SK-N-SH treated with all-trans-retinoic acid at 6 μM for 48 hours (cell line): ENCODE measurements around the gene CYP1A2.
"Not testable (repeated sequence)": the region's sequence is repeated elsewhere in the genome, so short reads cannot be mapped to it uniquely, and the experiment has no call there.

Experiments used
- ARNTL ChIP-seq: fragments of 450-650 bp; formaldehyde crosslinking; IDR thresholded peaks from 2 replicates; pipeline ENCODE4 v1.5.0; 2020; ENCODE audit warnings: low read depth, mild to moderate bottlenecking, moderate library complexity, borderline replicate concordance
- RARB ChIP-seq: fragments of 250-450 bp; sonication (Bioruptor Pico); IDR thresholded peaks from 2 replicates; pipeline ENCODE4 v1.8.0; 2021; ENCODE audit warnings: mild to moderate bottlenecking, moderate library complexity
- SNAI2 ChIP-seq: fragments of 250-450 bp; sonication (Bioruptor Pico); IDR thresholded peaks from 2 replicates; pipeline ENCODE4 v1.5.0; 2020; ENCODE audit warnings: mild to moderate bottlenecking, moderate library complexity
- TOX ChIP-seq: fragments of 250-450 bp; sonication (Bioruptor Pico); IDR thresholded peaks from 2 replicates; pipeline ENCODE4 v1.8.0; 2021; ENCODE audit warnings: mild to moderate bottlenecking, moderate library complexity, borderline replicate concordance
- ZFP3 ChIP-seq: fragments of 250-450 bp; sonication (Bioruptor Pico); IDR thresholded peaks from 2 replicates; pipeline ENCODE4 v1.5.0; 2020; ENCODE audit warnings: mild to moderate bottlenecking, moderate library complexity
- ZNF565 ChIP-seq: fragments of 450-650 bp; formaldehyde crosslinking; conservative IDR thresholded peaks from 2 replicates; pipeline ENCODE4 v1.5.0; 2020; ENCODE audit warnings: low read depth, mild to moderate bottlenecking, moderate library complexity
- ZNF8 ChIP-seq: fragments of 450-650 bp; formaldehyde crosslinking; IDR thresholded peaks from 2 replicates; pipeline ENCODE4 v1.5.0; 2020; ENCODE audit warnings: mild to moderate bottlenecking, moderate library complexity
- TF ChIP-seq, protein P1 (sequence below): fragments of 250-450 bp; sonication (Bioruptor Pico); IDR thresholded peaks from 2 replicates; pipeline ENCODE4 v1.8.0; 2020; ENCODE audit warnings: mild to moderate bottlenecking, moderate library complexity, borderline replicate concordance
- TF ChIP-seq, protein P2 (sequence below): fragments of 250-450 bp; sonication (Bioruptor Pico); IDR thresholded peaks from 2 replicates; pipeline ENCODE4 v1.8.0; 2021; ENCODE audit warnings: low read depth, mild to moderate bottlenecking, moderate library complexity, borderline replicate concordance
- TF ChIP-seq, protein P3 (sequence below): fragments of 250-450 bp; sonication (Bioruptor Pico); IDR thresholded peaks from 2 replicates; pipeline ENCODE4 v1.5.1; 2020; ENCODE audit warnings: low read depth, mild to moderate bottlenecking, moderate library complexity
- TF ChIP-seq, protein P4 (sequence below): fragments of 250-450 bp; sonication (Bioruptor Pico); IDR thresholded peaks from 2 replicates; pipeline ENCODE4 v1.5.0; 2020; ENCODE audit warnings: mild to moderate bottlenecking, moderate library complexity

DNA sequence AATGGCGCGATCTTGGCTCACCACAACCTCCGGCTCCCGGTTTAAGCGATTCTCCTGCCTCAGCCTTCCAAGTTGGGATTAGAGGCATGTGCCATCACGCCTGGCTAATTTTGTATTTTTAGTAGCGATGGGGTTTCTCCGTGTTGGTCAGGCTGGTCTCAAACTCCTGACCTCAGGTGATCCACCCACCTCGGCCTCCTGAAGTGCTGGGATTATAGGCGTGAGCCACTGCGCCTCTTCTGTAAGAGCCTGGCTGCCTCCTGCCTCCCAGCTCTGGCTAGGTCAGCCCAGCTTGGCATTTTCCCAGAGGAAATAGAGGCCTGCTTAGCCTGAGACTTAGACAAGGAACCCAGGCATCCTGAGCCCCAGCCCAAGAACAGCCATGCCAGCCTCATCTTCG is 37.4 kb downstream of the CYP1A2 start:
- TF ChIP-seq ARNTL (CRISPR knock-in tag); ZFP3 (CRISPR knock-in tag); RARB (CRISPR knock-in tag); SNAI2 (CRISPR knock-in tag); ZNF8 (CRISPR knock-in tag); ZNF565 (CRISPR knock-in tag); TOX: not testable (repeated sequence)
- TF ChIP-seq, protein P1, sequence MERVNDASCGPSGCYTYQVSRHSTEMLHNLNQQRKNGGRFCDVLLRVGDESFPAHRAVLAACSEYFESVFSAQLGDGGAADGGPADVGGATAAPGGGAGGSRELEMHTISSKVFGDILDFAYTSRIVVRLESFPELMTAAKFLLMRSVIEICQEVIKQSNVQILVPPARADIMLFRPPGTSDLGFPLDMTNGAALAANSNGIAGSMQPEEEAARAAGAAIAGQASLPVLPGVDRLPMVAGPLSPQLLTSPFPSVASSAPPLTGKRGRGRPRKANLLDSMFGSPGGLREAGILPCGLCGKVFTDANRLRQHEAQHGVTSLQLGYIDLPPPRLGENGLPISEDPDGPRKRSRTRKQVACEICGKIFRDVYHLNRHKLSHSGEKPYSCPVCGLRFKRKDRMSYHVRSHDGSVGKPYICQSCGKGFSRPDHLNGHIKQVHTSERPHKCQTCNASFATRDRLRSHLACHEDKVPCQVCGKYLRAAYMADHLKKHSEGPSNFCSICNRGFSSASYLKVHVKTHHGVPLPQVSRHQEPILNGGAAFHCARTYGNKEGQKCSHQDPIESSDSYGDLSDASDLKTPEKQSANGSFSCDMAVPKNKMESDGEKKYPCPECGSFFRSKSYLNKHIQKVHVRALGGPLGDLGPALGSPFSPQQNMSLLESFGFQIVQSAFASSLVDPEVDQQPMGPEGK (CRISPR knock-in tag), result not testable (repeated sequence)
- TF ChIP-seq, protein P2, sequence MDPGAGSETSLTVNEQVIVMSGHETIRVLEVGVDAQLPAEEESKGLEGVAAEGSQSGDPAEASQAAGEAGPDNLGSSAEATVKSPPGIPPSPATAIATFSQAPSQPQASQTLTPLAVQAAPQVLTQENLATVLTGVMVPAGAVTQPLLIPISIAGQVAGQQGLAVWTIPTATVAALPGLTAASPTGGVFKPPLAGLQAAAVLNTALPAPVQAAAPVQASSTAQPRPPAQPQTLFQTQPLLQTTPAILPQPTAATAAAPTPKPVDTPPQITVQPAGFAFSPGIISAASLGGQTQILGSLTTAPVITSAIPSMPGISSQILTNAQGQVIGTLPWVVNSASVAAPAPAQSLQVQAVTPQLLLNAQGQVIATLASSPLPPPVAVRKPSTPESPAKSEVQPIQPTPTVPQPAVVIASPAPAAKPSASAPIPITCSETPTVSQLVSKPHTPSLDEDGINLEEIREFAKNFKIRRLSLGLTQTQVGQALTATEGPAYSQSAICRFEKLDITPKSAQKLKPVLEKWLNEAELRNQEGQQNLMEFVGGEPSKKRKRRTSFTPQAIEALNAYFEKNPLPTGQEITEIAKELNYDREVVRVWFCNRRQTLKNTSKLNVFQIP, result not testable (repeated sequence)
- TF ChIP-seq, protein P3, sequence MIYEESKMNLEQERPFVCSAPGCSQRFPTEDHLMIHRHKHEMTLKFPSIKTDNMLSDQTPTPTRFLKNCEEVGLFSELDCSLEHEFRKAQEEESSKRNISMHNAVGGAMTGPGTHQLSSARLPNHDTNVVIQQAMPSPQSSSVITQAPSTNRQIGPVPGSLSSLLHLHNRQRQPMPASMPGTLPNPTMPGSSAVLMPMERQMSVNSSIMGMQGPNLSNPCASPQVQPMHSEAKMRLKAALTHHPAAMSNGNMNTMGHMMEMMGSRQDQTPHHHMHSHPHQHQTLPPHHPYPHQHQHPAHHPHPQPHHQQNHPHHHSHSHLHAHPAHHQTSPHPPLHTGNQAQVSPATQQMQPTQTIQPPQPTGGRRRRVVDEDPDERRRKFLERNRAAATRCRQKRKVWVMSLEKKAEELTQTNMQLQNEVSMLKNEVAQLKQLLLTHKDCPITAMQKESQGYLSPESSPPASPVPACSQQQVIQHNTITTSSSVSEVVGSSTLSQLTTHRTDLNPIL (CRISPR knock-in tag), result not testable (repeated sequence)
- TF ChIP-seq, protein P4, sequence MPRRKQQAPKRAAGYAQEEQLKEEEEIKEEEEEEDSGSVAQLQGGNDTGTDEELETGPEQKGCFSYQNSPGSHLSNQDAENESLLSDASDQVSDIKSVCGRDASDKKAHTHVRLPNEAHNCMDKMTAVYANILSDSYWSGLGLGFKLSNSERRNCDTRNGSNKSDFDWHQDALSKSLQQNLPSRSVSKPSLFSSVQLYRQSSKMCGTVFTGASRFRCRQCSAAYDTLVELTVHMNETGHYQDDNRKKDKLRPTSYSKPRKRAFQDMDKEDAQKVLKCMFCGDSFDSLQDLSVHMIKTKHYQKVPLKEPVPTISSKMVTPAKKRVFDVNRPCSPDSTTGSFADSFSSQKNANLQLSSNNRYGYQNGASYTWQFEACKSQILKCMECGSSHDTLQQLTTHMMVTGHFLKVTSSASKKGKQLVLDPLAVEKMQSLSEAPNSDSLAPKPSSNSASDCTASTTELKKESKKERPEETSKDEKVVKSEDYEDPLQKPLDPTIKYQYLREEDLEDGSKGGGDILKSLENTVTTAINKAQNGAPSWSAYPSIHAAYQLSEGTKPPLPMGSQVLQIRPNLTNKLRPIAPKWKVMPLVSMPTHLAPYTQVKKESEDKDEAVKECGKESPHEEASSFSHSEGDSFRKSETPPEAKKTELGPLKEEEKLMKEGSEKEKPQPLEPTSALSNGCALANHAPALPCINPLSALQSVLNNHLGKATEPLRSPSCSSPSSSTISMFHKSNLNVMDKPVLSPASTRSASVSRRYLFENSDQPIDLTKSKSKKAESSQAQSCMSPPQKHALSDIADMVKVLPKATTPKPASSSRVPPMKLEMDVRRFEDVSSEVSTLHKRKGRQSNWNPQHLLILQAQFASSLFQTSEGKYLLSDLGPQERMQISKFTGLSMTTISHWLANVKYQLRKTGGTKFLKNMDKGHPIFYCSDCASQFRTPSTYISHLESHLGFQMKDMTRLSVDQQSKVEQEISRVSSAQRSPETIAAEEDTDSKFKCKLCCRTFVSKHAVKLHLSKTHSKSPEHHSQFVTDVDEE (CRISPR knock-in tag), result not testable (repeated sequence)
